SK-N-SH (cell line): Measurements from ENCODE around the gene FTCD. TPM values are rescaled to one million over a fixed set of nuclear protein-coding genes. Genes with fewer than 3 reads are reported as not detected.

Experiments used
- CTCF ChIA-PET: fragments of 300-600, 350-600 bp; formaldehyde crosslinking; extraction: SDS; loops from one replicate; lab custom pipeline; 2021; lab: Yijun Ruan, JAX
- POLR2A ChIA-PET: fragments of 350-600 bp; sonication (Branson Sonifier 250); formaldehyde crosslinking; extraction: SDS; loops from one replicate; lab custom pipeline; 2020; ENCODE audit warnings: antibody characterized with exemption, inconsistent platforms; lab: Yijun Ruan, JAX
- DNase-seq: peaks from one replicate; pipeline ENCODE4 v3.0.0; 2012
- H2AFZ ChIP-seq: fragments of 200-600 bp; sonication (generic); 2 replicates; pipeline ENCODE4 v1.8.1; 2016; ENCODE audit warnings: antibody characterized with exemption, mild to moderate bottlenecking, low read depth
- H3F3A ChIP-seq: fragments of 200-600 bp; sonication (generic); replicated peaks from 2 replicates; pipeline ENCODE3; 2016; ENCODE audit warnings: antibody characterized with exemption, mild to moderate bottlenecking; ENCODE audit not compliant: insufficient read depth
- H3K27ac ChIP-seq, 2 experiments: fragments of 200-500 bp in 1 of 2; fragments of 200-600 bp in 1 of 2; sonication (Bioruptor generic) in 1 of 2; sonication (generic), shearing (Covaris generic) in 1 of 2; 2 replicates each; pipeline versions ENCODE4 v1.5.1 to v1.6.1; 2014 to 2016; ENCODE audit warnings: low read depth in 2 of 2, inconsistent platforms in 1 of 2, low read length in 1 of 2, mild to moderate bottlenecking in 1 of 2, mixed read lengths in 1 of 2
- H3K27me3 ChIP-seq: fragments of 200-600 bp; sonication (generic), shearing (Covaris generic); 2 replicates; pipeline ENCODE4 v1.6.1; 2016; ENCODE audit warnings: mixed run types; ENCODE audit not compliant: insufficient read depth
- H3K36me3 ChIP-seq, 2 experiments: fragments of 200-500 bp in 1 of 2; fragments of 200-600 bp in 1 of 2; sonication (Bioruptor generic) in 1 of 2; sonication (generic) in 1 of 2; replicated peaks in 1 of 2; 2 replicates each; pipeline versions ENCODE3 to v1.5.1; 2014 to 2016; ENCODE audit warnings: low read length in 1 of 2, mild to moderate bottlenecking in 1 of 2; ENCODE audit not compliant: insufficient read depth in 2 of 2, control insufficient read depth in 1 of 2
- H3K4me1 ChIP-seq, 2 experiments: fragments of 200-500 bp in 1 of 2; fragments of 200-600 bp in 1 of 2; sonication (Bioruptor generic) in 1 of 2; sonication (generic), shearing (Covaris generic) in 1 of 2; 2 replicates each; pipeline versions ENCODE4 v1.5.1 to v1.6.1; 2014 to 2016; ENCODE audit warnings: low read depth in 1 of 2, low read length in 1 of 2, mixed run types in 1 of 2; ENCODE audit not compliant: insufficient read depth in 2 of 2, control insufficient read depth in 1 of 2
- H3K4me2 ChIP-seq: fragments of 200-600 bp; sonication (generic), shearing (Covaris generic); 2 replicates; pipeline ENCODE4 v1.6.1; 2017; ENCODE audit warnings: mixed run types
- H3K4me3 ChIP-seq, 2 experiments: fragments of 200-500 bp in 1 of 2; fragments of 200-600 bp in 1 of 2; sonication (Bioruptor generic) in 1 of 2; sonication (generic), shearing (Covaris generic) in 1 of 2; 2 replicates each; pipeline versions ENCODE4 v1.5.1 to v1.8.1; 2014 to 2016; ENCODE audit warnings: low read depth in 2 of 2, inconsistent platforms in 1 of 2, low read length in 1 of 2, mild to moderate bottlenecking in 1 of 2, mixed read lengths in 1 of 2, moderate library complexity in 1 of 2
- H3K79me2 ChIP-seq: fragments of 200-600 bp; sonication (generic); 2 replicates; pipeline ENCODE4 v1.8.1; 2017; ENCODE audit warnings: mild to moderate bottlenecking; ENCODE audit not compliant: insufficient read depth
- H3K9ac ChIP-seq: fragments of 200-600 bp; sonication (generic); 2 replicates; pipeline ENCODE4 v1.6.1; 2017; ENCODE audit warnings: mixed run types
- H3K9me2 ChIP-seq: fragments of 200-600 bp; sonication (generic); 2 replicates; pipeline ENCODE4 v1.6.1; 2017; ENCODE audit warnings: mixed run types
- H3K9me3 ChIP-seq: fragments of 200-600 bp; sonication (generic); 2 replicates; pipeline ENCODE4 v1.6.1; 2017; ENCODE audit warnings: mixed run types, mild to moderate bottlenecking, moderate library complexity
- H4K20me1 ChIP-seq: fragments of 200-600 bp; sonication (generic); 2 replicates; pipeline ENCODE4 v1.6.1; 2017; ENCODE audit warnings: mild to moderate bottlenecking, mixed run types; ENCODE audit not compliant: insufficient read depth
- ELF1 ChIP-seq: IDR thresholded peaks from 2 replicates; pipeline ENCODE4 v1.4.0; 2012
- FOXJ3 ChIP-seq: sonication (generic); formaldehyde crosslinking; IDR thresholded peaks from 2 replicates; pipeline ENCODE4 v1.5.1; 2020; ENCODE audit warnings: mild to moderate bottlenecking, missing genetic modification reagents
- GABPA ChIP-seq: IDR thresholded peaks from 2 replicates; pipeline ENCODE4 v1.4.0; 2012; ENCODE audit warnings: low read depth, mild to moderate bottlenecking
- GATA2 ChIP-seq: sonication (generic); formaldehyde crosslinking; IDR thresholded peaks from 2 replicates; pipeline ENCODE4 v1.5.0; 2020; ENCODE audit warnings: mild to moderate bottlenecking, missing genetic modification reagents
- IRF3 ChIP-seq: fragments of 150-350 bp; IDR thresholded peaks from 2 replicates; pipeline ENCODE4 v1.6.1; 2016; ENCODE audit warnings: mild to moderate bottlenecking, low read depth, low read length
- MXI1 ChIP-seq: IDR thresholded peaks from 2 replicates; pipeline ENCODE4 v1.6.1; 2012; ENCODE audit warnings: mild to moderate bottlenecking, low read depth, low read length, improper control_type of control experiment
- NFIC ChIP-seq: IDR thresholded peaks from 2 replicates; pipeline ENCODE4 v1.4.0; 2012; ENCODE audit warnings: borderline replicate concordance
- NRF1 ChIP-seq: IDR thresholded peaks from 2 replicates; pipeline ENCODE4 v1.6.1; 2012; ENCODE audit warnings: low read depth, mild to moderate bottlenecking, low read length
- PBX3 ChIP-seq: IDR thresholded peaks from 2 replicates; pipeline ENCODE4; 2012
- RAD21 ChIP-seq: IDR thresholded peaks from 2 replicates; pipeline ENCODE4 v1.6.1; 2012; ENCODE audit warnings: mild to moderate bottlenecking, low read length
- REST ChIP-seq: IDR thresholded peaks from 2 replicates; pipeline ENCODE4 v1.6.1; 2012; ENCODE audit warnings: mild to moderate bottlenecking, low read depth, low read length, moderate library complexity
- TAF1 ChIP-seq: IDR thresholded peaks from 2 replicates; pipeline ENCODE4 v1.6.1; 2012; ENCODE audit warnings: low read depth, mild to moderate bottlenecking, low read length, moderate library complexity, borderline replicate concordance
- YY1 ChIP-seq: IDR thresholded peaks from 2 replicates; pipeline ENCODE4 v1.4.0; 2012; ENCODE audit warnings: low read depth, mild to moderate bottlenecking
- WGBS: methylation state at CpG from one replicate; pipeline ENCODE4 v1.1.6; 2017; ENCODE audit warnings: low lambda C conversion rate; 5-methylcytosine and 5-hydroxymethylcytosine counted together
- polyA plus RNA-seq, 3 experiments: library from polyadenylated mRNA; depleted of rRNA; stranded (reverse); fragments of >200 nt; gene quantifications; 2 replicates each; pipeline ENCODE4 v1.2.3, GENCODE V29; 2012
- TF ChIP-seq, protein P1 (sequence below): fragments of 200-600 bp; sonication (generic); IDR thresholded peaks from 2 replicates; pipeline ENCODE4 v1.6.1; 2017; ENCODE audit warnings: antibody characterized with exemption, mild to moderate bottlenecking, moderate library complexity
- TF ChIP-seq, protein P2 (sequence below): IDR thresholded peaks from 2 replicates; pipeline ENCODE4 v1.4.0; 2012; ENCODE audit warnings: low read depth

The FTCD gene
- polyA plus RNA-seq, 1 of the 3 experiments (the other 2 are of a cell fraction), result 0.33 TPM

DNA sequence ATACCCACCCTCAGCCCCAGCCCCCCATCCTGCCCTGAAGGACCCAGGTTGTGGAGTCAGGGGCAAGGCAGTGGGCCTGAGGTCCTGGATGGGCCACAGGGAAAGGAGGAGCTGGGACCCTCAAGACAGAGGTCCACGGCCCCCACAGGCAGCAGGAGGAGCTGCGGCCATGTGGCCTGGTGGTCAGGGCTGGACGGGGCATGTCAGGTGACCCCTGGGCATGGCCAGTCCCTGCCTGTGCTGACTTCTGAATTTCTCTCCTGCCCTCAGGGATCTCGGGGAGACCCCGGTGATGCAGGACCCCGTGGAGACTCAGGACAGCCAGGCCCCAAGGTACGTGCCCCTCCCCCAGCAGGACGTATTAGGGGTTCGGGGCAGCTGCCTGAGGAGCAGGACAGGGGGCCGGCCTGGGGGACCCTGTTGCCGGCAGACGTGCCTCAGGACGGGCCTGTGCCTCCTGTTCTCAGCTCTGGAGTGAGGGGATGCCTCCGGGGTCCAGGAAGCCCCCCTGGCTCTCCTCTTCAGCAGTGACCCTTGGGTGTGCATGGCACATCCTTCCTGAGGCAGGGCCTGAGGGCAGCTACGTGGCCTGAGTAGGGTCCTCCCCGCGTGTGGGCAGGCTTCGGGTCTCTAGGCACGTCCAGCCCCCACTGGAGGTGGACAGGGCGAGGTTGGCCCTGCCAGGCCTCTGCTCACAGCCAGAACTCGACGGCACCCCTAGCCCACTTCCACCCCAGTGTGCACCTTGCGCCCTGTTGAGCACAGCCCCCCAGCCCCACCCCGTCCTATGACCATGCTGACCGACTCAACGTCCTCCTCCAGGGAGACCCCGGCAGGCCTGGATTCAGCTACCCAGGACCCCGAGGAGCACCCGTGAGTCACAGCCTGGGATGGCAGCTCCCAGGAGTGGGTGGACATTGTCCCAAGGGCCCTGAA is 33.8 kb downstream of the FTCD start (continued):
- TF ChIP-seq, protein P1, sequence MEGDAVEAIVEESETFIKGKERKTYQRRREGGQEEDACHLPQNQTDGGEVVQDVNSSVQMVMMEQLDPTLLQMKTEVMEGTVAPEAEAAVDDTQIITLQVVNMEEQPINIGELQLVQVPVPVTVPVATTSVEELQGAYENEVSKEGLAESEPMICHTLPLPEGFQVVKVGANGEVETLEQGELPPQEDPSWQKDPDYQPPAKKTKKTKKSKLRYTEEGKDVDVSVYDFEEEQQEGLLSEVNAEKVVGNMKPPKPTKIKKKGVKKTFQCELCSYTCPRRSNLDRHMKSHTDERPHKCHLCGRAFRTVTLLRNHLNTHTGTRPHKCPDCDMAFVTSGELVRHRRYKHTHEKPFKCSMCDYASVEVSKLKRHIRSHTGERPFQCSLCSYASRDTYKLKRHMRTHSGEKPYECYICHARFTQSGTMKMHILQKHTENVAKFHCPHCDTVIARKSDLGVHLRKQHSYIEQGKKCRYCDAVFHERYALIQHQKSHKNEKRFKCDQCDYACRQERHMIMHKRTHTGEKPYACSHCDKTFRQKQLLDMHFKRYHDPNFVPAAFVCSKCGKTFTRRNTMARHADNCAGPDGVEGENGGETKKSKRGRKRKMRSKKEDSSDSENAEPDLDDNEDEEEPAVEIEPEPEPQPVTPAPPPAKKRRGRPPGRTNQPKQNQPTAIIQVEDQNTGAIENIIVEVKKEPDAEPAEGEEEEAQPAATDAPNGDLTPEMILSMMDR, result no peak
- TF ChIP-seq MXI1, result no peak

DNA sequence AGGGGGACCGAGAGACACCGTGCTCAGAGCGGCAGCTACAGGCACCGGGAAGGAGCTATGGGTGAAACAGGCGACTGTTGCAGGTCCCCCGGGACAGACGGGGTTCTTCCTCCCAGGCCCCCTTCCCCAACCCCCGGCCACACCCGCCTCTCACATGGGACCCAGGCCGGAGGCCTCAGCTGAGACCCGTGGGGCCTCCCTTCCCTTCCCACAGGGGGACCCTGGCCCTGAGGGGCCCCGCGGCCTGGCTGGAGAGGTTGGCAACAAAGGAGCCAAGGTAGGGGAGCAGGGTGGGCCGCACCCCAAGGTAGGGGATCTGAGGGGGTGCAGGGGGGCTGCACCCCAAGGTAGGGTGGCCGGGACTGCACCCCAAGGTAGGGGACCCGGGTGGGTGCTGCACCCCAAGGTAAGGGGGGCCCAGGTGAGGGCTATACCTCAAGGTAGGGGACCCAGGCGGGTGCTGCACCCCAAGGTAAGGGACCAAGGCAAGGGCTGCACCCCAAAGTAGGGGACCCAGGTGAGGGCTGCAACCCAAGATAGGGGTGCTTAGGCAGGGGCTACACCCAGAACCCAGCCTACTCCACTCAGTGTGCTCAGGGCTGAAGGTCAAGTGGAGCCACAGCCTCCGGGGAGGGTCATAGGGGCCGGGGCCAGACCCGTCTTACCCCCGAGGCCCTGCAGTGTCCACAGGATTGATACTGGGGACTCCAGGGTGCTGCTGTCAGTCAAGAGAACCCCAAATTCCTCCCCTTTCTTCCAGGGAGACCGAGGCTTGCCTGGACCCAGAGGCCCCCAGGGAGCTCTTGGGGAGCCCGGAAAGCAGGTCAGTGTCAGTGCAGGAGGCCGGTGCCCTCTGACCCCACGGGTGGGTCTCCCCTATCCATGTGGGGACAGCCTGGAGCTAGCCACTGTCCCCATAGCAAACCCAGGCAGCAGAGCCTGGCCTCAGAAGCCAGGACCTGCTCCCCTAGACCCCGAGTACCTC is 34.8 kb downstream of the FTCD start:
- no peak overlapping the region for H3K27ac ChIP-seq
- H2AFZ ChIP-seq, result no peak overlapping the region
- H3K79me2 ChIP-seq, result no peaks in the 10 kb centered on the region
- no peaks in the 10 kb centered on the region for H3K4me1 ChIP-seq
- H3K4me3 ChIP-seq, result no peak overlapping the region
- H3K27me3 ChIP-seq, result no peaks in the 10 kb centered on the region
- H3K36me3 ChIP-seq, result peaks cover 3 to 55% of the 10 kb centered on the region in 2 experiments
- ChIA-PET CTCF (interaction anchor here (0.7 to 1.3 kb wide), 3 partner anchors 10 to 23 kb away, joined by 3 read pairs; no protein-coding TSS in a partner anchor), POLR2A (no interaction called here)
- 84% methylated on average over 6 of the region's 26 CpGs for WGBS
- no peaks in the 10 kb centered on the region for H3K9me2 ChIP-seq
- no peaks in the 10 kb centered on the region for H3F3A ChIP-seq
- peak; percentile 35 for DNase-seq
- H3K9ac ChIP-seq, result no peak overlapping the region
- H3K9me3 ChIP-seq, result no peaks in the 10 kb centered on the region
- H3K4me2 ChIP-seq, result no peak overlapping the region
- TF ChIP-seq YY1 (no peak), NRF1 (no peak), RAD21 (no peak), PBX3 (no peak), GABPA (no peak), ELF1 (no peak), IRF3 (no peak), REST (no peak), NFIC (no peak), GATA2 (no peak), FOXJ3 (no peak), TAF1 (no peak)
- TF ChIP-seq, protein P2, sequence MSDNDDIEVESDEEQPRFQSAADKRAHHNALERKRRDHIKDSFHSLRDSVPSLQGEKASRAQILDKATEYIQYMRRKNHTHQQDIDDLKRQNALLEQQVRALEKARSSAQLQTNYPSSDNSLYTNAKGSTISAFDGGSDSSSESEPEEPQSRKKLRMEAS, result no peak
- no peaks in the 10 kb centered on the region for H4K20me1 ChIP-seq
